Measurements from ENCODE around the gene DYNLL2.
"Not testable (repeated sequence)": the region's sequence is repeated elsewhere in the genome, so short reads cannot be mapped to it uniquely, and the experiment has no call there.

DYNLL2 gene

DNA sequence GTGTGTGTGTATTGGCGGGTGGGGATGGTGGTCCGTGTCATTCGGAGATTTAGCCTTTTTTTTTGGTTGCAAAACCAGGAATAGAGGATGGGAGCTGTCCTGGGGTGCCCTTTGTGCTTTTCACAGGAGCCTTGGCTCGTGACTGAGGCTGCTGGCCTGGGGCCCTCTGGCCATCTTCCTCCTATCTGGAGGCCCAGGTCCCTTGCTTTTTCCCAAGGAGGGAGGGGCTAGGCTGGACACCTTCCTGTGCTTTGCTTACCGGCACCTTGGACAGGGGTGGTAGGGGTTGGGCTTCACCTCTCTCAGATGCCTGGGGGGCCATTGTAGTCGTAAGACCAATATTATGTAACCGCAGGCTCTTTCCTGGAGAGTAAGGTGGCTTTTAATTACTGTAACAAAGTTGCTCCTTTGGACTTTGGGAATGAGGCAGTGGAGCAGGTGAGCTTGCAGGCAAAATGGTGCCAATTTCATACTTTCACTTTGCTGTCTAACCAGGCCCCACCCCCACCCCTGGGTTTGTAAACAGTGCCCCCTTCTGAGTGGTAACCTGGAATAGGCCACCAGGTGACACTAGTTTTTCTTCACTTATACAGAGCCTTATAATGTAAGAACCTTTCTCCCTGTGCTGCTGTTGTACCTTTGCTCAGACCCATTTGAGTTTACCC, 1.2 kb downstream of the DYNLL2 start:
- H3K36me3 ChIP-seq (ENCODE audit: insufficient read depth, low read length) = peaks cover 28% of the 10 kb centered on the region; the same call in 1 of the 2 replicates

DNA sequence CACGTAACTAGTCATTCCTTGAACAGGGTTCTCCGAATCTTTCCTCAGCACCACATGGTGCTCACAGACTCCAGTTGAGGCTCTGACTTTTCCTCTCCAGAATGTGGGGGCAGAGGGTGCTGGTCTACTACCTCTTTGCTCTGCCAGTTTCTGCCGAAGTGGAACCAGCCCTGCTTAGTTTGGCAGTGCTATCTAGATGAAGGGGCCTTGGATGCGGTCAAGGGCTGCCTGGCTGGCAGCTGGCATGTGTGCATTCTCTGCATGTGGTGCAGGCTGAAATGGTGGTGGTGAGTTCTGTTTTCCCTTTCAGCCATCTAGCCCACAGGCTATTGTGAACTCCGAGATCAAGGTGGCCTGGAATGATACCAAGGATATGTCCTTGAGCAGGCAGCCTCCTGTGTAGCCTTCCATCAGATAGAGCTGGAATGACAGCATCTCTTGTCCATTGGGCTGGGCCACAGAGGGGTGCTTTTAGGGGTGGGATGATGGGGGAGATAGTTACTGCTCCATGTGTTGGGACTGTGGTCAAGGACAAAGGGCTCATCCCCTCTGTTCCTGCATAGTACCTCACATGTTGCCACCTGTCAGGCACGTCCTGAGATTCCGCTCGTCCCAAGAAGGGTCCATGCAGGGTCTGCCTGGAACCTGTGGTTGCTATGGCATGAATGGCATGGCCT, 2.0 kb downstream of the DYNLL2 start:
- Histone ChIP-seq H3K9ac (ENCODE audit: low read depth, low read length) (peak overlapping the region; percentile 85; the same call in 1 of the 2 replicates), H3K9me3 (ENCODE audit: control insufficient read depth, insufficient read depth, low read length) (no peaks in the 10 kb centered on the region), H3K4me1 (ENCODE audit: insufficient read depth, low read length) (peaks cover 27% of the 10 kb centered on the region), H3K36me3 (ENCODE audit: insufficient read depth, low read length) (peaks cover 34% of the 10 kb centered on the region)

More for the DNA sequence above, 1.2 kb downstream of the DYNLL2 start:
- H3K4me1 ChIP-seq (ENCODE audit: insufficient read depth, low read length) = peaks cover 27% of the 10 kb centered on the region
- H3K9me3 ChIP-seq (ENCODE audit: control insufficient read depth, insufficient read depth, low read length) = no peaks in the 10 kb centered on the region
- peak overlapping the region; percentile 85 for H3K9ac ChIP-seq (ENCODE audit: low read depth, low read length)

DNA sequence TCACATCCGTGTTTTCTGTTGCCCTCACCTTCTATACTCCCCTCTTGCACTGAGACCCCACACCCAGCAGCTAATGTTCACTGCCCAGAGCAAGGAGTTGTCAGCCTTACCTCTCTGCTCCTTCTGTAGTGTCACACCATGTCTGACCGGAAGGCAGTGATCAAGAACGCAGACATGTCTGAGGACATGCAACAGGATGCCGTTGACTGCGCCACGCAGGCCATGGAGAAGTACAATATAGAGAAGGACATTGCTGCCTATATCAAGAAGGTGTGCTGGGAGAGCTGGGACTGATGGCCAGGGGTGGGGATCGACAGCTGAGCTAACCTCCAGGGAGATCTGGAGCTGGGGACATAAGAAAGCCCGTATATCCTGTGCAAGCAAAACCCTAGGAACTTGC, 3.7 kb downstream of the DYNLL2 start:
- Histone ChIP-seq H3K9ac (ENCODE audit: low read depth, low read length) (no peak overlapping the region), H3K4me1 (ENCODE audit: insufficient read depth, low read length) (peaks cover 18% of the 10 kb centered on the region), H3K9me3 (ENCODE audit: control insufficient read depth, insufficient read depth, low read length) (no peaks in the 10 kb centered on the region), H3K36me3 (ENCODE audit: insufficient read depth, low read length) (peaks cover 44% of the 10 kb centered on the region)

DNA sequence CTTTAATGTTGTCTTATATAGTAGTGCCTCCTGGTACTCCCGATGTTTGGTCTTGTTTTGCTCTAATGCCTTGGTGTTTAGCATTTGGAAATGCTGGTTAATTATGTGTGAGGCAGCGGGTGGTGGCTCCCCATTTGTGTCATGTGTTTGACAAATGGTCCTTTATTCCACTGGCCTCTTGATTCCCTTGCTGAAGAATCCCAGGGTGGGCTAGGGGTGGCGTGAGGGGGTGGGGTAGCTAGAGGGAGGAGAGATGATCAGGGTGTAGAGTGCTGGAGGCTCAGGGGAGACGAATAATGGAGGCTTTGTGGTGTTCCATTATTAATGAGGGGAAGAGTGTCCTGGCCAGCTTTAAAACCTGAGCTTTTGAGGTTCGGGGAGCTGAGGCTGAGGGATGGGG, 5.4 kb downstream of the DYNLL2 start:
- Histone ChIP-seq H3K36me3 (ENCODE audit: insufficient read depth, low read length) (peaks cover 53% of the 10 kb centered on the region), H3K9me3 (ENCODE audit: control insufficient read depth, insufficient read depth, low read length) (no peaks in the 10 kb centered on the region), H3K4me1 (ENCODE audit: insufficient read depth, low read length) (peaks cover 12% of the 10 kb centered on the region), H3K9ac (ENCODE audit: low read depth, low read length) (no peak overlapping the region)

DNA sequence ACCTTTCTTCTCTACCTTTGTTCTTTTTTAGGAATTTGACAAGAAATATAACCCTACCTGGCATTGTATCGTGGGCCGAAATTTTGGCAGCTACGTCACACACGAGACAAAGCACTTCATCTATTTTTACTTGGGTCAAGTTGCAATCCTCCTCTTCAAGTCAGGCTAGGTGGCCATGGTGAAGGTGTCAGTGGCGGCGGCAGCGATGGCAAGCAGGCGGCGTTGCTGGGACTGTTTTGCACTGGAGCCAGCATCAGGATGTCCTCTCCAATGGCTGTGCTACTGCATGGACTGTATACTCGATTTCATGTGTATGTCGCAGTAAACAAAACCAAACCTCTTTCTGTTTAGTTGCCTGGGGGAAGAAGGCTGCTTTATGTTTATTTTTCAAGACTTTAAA, 5.9 kb downstream of the DYNLL2 start:
- H3K4me1 ChIP-seq (ENCODE audit: insufficient read depth, low read length) = peaks cover 12% of the 10 kb centered on the region
- peaks cover 55% of the 10 kb centered on the region for H3K36me3 ChIP-seq (ENCODE audit: insufficient read depth, low read length)
- no peak overlapping the region for H3K9ac ChIP-seq (ENCODE audit: low read depth, low read length)
- H3K9me3 ChIP-seq (ENCODE audit: control insufficient read depth, insufficient read depth, low read length) = no peaks in the 10 kb centered on the region

DNA sequence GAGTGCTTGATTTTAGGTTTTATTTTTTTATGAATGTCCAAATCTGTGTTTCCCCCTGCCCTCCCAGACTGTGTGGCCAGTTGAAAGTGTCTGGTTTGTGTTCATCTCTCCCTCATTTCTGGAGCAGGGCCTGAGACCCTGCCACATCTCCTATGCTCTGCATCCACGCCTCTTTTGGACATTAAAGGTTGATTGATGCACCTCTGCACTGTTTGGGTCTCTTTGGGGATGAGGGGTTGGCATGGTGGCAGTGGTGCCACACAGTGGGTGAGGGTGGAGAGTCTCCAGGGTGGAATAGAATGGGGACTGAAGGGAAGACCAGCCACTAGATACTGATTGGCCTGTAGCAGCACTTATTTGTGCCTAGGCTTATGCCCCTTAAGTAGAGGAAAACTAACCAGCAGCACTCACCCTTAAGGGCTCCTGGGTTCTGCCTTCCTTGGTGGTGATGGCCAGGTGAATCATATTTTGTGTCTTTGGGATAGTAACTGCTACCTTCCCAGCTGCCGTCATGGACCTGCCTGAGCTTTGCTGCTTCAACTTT, 7.9 kb downstream of the DYNLL2 start:
- H3K4me1 ChIP-seq (ENCODE audit: insufficient read depth, low read length) = no peaks in the 10 kb centered on the region
- H3K36me3 ChIP-seq (ENCODE audit: insufficient read depth, low read length) = peaks cover 53% of the 10 kb centered on the region
- H3K9ac ChIP-seq (ENCODE audit: low read depth, low read length) = no peak overlapping the region
- no peaks in the 10 kb centered on the region for H3K9me3 ChIP-seq (ENCODE audit: control insufficient read depth, insufficient read depth, low read length)

DNA sequence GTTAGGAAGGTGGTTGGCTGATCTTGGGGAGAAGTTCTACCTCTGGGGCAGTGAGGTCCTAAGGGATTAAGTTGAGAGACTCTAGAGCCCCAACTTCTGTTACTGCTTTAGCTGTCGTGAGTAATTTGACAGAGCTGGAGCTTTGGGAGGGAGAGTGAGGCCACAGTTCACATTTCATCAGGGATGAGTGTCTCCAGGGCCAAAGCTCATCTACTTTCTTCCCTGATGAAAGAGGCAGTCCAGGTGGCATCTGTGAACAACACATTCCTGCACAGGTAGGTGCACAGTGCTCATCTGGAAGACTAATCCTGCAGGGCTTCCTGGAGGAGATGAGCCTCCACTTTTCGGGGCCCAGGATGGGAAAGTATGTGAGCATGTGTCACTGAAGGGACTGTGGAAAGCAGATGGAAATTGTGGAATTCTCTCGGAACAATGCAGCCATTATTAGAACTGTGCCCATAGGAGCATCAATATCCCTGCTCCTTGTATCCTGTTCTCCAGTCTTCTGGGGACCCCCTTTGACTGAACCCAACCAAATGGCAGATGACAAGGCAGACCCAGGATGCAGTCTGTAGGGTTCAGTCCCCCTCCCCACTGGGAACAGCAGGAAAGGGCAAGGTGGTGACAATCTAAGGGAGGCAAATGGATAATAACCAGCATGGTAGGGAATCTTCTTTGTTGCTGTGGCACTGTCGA, 9.0 kb downstream of the DYNLL2 start:
- Histone ChIP-seq H3K9ac (ENCODE audit: low read depth, low read length) (no peak overlapping the region), H3K4me1 (ENCODE audit: insufficient read depth, low read length) (no peaks in the 10 kb centered on the region), H3K36me3 (ENCODE audit: insufficient read depth, low read length) (peaks cover 44% of the 10 kb centered on the region), H3K9me3 (ENCODE audit: control insufficient read depth, insufficient read depth, low read length) (no peaks in the 10 kb centered on the region)

DNA sequence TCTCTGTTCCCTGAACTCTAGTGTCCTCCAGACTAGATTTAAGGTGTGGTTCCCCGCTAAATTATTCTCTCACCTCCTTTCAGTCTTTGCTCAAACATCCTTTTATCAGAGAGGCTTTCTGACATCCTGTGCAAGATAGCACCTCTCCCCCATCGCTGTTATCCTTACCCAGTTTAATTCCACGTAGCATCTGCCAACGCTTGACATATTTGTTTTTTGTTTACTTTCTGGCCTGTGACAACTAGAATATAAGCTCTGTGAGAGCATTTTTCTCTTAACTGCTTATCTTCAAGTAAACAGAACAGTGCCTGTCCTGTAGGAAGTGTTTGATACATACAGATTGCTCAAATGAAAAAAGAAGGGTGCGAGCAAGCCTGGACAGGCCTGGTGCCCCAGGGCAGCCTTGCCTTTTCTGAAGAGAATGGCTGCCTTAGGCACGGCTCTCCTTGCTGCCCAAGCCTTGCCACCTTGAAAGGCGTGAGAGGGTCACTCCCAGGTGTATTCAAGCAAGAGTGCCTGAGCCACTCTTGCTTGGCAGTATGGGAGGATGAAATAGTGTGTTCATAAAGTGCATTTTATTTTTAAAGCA, 9.7 kb downstream of the DYNLL2 start:
- Histone ChIP-seq H3K36me3 (ENCODE audit: insufficient read depth, low read length) (peaks cover 40% of the 10 kb centered on the region), H3K9ac (ENCODE audit: low read depth, low read length) (no peak overlapping the region), H3K4me1 (ENCODE audit: insufficient read depth, low read length) (no peaks in the 10 kb centered on the region), H3K9me3 (ENCODE audit: control insufficient read depth, insufficient read depth, low read length) (no peaks in the 10 kb centered on the region)

DNA sequence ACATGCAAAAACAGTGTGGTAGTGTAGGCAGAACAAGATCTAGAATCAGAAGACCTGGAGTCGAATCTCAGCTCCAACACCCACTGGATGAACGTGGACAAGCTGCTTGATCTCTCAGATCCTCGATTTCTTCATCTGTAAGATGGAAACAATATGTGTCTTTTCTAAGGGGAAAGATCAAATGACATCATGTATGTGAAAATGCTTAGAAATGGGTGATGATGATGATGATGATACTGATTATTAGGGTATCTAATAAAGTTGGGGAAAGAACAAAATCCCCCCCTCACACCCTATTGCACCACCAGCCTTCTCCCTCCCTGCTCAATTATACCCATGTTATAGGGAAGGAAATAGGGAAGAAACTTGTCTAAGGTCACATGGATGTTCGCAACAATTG, 10.9 kb downstream of the DYNLL2 start:
- Histone ChIP-seq H3K36me3 (ENCODE audit: insufficient read depth, low read length) (peaks cover 34% of the 10 kb centered on the region), H3K9me3 (ENCODE audit: control insufficient read depth, insufficient read depth, low read length) (no peaks in the 10 kb centered on the region), H3K9ac (ENCODE audit: low read depth, low read length) (no peak overlapping the region), H3K4me1 (ENCODE audit: insufficient read depth, low read length) (no peaks in the 10 kb centered on the region)

DNA sequence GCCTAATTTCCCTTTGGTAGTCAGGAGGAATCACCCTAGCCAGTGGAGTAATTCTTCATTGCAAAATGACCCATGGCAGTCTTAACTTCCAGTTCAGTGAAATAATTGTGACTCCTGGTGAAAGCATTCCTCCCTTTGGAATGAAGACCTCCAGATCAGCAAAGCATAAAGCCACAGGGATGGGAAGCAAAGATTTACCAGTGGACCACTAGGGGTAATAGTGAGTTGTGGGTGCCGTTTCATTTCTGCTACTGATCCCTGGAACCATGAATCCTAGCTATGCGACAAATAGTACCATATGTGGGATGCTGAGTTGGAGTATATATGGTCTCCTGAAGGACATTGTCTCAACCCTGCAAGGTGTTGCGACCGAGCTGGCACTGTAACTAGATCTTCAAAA, 13.7 kb downstream of the DYNLL2 start:
- Histone ChIP-seq H3K9me3 (ENCODE audit: control insufficient read depth, insufficient read depth, low read length) (no peaks in the 10 kb centered on the region), H3K9ac (ENCODE audit: low read depth, low read length) (no peak overlapping the region), H3K36me3 (ENCODE audit: insufficient read depth, low read length) (peaks cover 15% of the 10 kb centered on the region), H3K4me1 (ENCODE audit: insufficient read depth, low read length) (no peaks in the 10 kb centered on the region)

DNA sequence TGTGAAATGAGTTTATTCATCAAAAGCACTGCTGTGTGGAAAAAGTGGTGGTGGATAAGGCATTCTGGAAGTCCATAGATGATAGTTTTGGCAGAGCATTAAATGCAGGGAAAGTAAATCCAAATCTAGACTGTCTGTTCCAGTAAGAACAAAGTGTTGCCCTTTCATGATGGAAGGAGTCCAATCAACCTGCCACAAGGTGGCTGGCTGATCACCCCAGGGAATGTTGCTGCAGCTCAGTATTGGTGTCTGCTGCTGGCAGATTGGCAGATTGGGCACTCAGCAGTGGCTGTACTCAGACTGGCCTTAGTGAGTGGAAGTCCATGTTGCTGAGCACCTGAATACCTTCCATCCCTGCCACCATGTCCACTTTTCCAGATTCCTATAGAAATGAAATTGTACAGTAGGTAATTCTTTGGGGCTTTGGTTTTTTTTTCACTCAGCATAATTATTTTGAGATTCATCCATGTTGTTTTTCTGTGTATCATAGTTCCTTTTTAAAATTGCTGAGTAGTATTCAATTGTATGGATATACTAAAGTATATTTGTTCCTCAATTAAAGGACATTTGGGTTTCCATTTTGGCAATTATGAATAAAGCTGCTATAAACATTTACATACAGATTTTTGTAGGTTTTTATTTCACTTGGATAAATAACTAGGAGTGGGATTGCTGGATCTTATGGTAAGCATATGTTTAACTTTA, 14.3 kb downstream of the DYNLL2 start:
- no peak overlapping the region for H3K9ac ChIP-seq (ENCODE audit: low read depth, low read length)
- no peaks in the 10 kb centered on the region for H3K9me3 ChIP-seq (ENCODE audit: control insufficient read depth, insufficient read depth, low read length)
- no peaks in the 10 kb centered on the region for H3K4me1 ChIP-seq (ENCODE audit: insufficient read depth, low read length)
- H3K36me3 ChIP-seq (ENCODE audit: insufficient read depth, low read length) = peaks cover 9% of the 10 kb centered on the region

DNA sequence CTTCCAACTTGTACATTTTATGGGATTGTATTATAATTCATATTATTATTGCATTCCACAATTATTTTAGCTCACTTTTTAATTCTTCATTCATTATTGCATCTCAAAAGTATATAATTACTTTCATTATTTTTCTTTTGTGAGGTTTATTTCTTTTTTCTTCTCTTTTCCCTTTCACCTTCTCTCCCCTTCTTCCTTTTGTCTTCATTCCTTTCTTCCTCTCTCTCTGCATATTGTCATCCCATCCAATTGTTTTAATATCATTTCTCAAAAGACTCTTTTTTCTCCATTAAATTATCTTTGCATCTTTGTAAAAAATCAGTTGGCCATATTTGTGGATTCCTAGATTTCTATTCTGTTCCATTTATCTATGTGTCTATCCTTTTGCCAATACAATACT, 17.3 kb downstream of the DYNLL2 start:
- Histone ChIP-seq H3K36me3 (ENCODE audit: insufficient read depth, low read length) (no peaks in the 10 kb centered on the region), H3K9me3 (ENCODE audit: control insufficient read depth, insufficient read depth, low read length) (no peaks in the 10 kb centered on the region), H3K4me1 (ENCODE audit: insufficient read depth, low read length) (no peaks in the 10 kb centered on the region), H3K9ac (ENCODE audit: low read depth, low read length) (no peak overlapping the region)

DNA sequence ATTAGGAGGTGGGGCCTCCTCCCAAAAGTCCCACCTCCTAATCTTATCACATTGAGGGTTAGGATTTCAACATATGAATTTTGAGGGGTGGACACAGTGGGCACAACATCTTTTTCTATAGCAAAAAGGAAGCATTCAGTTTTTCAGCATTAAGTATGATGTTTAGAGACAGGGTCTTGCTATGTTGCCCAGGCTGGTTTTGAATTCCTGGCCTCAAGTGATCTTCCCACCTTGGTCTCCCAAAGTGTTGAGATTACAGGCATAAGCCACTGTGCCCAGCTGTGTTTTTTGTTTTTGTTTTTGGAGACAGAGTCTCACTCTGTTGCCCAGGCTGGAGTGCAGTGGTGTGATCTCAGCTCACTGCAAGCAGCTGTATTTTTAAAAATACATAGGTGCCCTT, 18.7 kb downstream of the DYNLL2 start:
- not testable (repeated sequence) for H3K36me3 ChIP-seq (ENCODE audit: insufficient read depth, low read length); H3K9me3 ChIP-seq (ENCODE audit: control insufficient read depth, insufficient read depth, low read length); H3K4me1 ChIP-seq (ENCODE audit: insufficient read depth, low read length); H3K9ac ChIP-seq (ENCODE audit: low read depth, low read length)

DNA sequence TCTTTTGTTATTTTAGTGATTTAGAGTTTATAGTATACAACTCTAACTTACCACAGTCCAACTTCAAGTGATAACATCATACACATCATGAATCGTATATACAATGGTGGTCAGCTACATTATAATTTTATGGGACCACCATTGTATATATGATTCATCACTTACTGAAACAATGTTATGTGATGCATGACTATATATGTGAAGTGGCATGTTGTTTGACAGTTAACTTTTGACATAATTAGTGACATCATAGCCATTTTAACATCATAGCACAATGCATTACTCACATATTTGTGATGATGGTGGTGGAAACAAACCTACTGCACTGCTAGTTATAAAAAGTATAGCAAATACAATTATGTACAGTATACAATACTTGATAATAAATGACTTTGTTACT, 21.9 kb downstream of the DYNLL2 start:
- no peaks in the 10 kb centered on the region for H3K36me3 ChIP-seq (ENCODE audit: insufficient read depth, low read length)
- no peak overlapping the region for H3K9ac ChIP-seq (ENCODE audit: low read depth, low read length)
- no peaks in the 10 kb centered on the region for H3K9me3 ChIP-seq (ENCODE audit: control insufficient read depth, insufficient read depth, low read length)
- no peaks in the 10 kb centered on the region for H3K4me1 ChIP-seq (ENCODE audit: insufficient read depth, low read length)

Measured in ES-I3 (cell line).